Smooth muscle cell (in vitro differentiated cells): ENCODE measurements around the gene C17orf107. TPM values are rescaled to one million over a fixed set of nuclear protein-coding genes. Genes with fewer than 3 reads are reported as not detected.

Experiments used
- DNase-seq: peaks from one replicate; lab custom pipeline; 2025; ENCODE audit not compliant: unreplicated experiment; lab: John Stamatoyannopoulos, UW
- H2AFZ ChIP-seq: fragments of 200-600 bp; sonication (generic); 2 replicates; pipeline ENCODE4 v1.6.0; 2016; ENCODE audit warnings: antibody characterized with exemption, low read depth, mild to moderate bottlenecking
- H3F3A ChIP-seq: fragments of 200-600 bp; sonication (generic); 2 replicates; pipeline ENCODE4 v1.6.0; 2017; ENCODE audit warnings: antibody characterized with exemption, low read depth
- H3K27ac ChIP-seq: fragments of 200-600 bp; sonication (generic); 2 replicates; pipeline ENCODE4 v1.5.1; 2016; ENCODE audit warnings: low read depth, mild to moderate bottlenecking
- H3K27me3 ChIP-seq: fragments of 200-600 bp; sonication (generic); 2 replicates; pipeline ENCODE4 v1.6.1; 2016; ENCODE audit warnings: low read depth, mild to moderate bottlenecking
- H3K36me3 ChIP-seq: fragments of 200-600 bp; sonication (generic); 2 replicates; pipeline ENCODE4 v1.5.1; 2016; ENCODE audit warnings: low read depth
- H3K4me1 ChIP-seq: fragments of 200-600 bp; sonication (generic); 2 replicates; pipeline ENCODE4 v1.5.1; 2016; ENCODE audit warnings: low read depth
- H3K4me2 ChIP-seq: fragments of 200-600 bp; sonication (generic); 2 replicates; pipeline ENCODE4 v1.6.0; 2016; ENCODE audit warnings: mild to moderate bottlenecking
- H3K4me3 ChIP-seq: fragments of 200-600 bp; sonication (generic); 2 replicates; pipeline ENCODE4 v1.5.1; 2016; ENCODE audit warnings: mild to moderate bottlenecking
- H3K79me2 ChIP-seq: fragments of 200-600 bp; sonication (generic); 2 replicates; pipeline ENCODE4 v1.6.0; 2016; ENCODE audit warnings: low read depth, mild to moderate bottlenecking
- H3K9ac ChIP-seq: fragments of 200-600 bp; sonication (generic); 2 replicates; pipeline ENCODE4 v1.6.0; 2016; ENCODE audit warnings: low read depth
- H3K9me3 ChIP-seq: fragments of 200-600 bp; sonication (generic); replicated peaks from 2 replicates; pipeline ENCODE4 v1.5.1; 2016; ENCODE audit warnings: low read depth
- H4K20me1 ChIP-seq: fragments of 200-600 bp; sonication (generic); 2 replicates; pipeline ENCODE4 v1.6.0; 2016; ENCODE audit warnings: low read depth
- CTCF ChIP-seq: fragments of 200-600 bp; sonication (generic); IDR thresholded peaks from 2 replicates; pipeline ENCODE4 v1.5.1; 2017; ENCODE audit warnings: borderline replicate concordance, mild to moderate bottlenecking, antibody characterized with exemption; ENCODE audit not compliant: insufficient read depth, poor library complexity, severe bottlenecking
- WGBS: methylation state at CpG from one replicate; pipeline ENCODE4 v1.1.7; 2016; ENCODE audit warnings: low lambda C conversion rate; 5-methylcytosine and 5-hydroxymethylcytosine counted together
- polyA plus RNA-seq: library from polyadenylated mRNA; unstranded; fragments of >200 nt; fragmentation: Nextera tagmentation; extraction: Ambion mirVana; gene quantifications from 2 replicates; pipeline ENCODE4 v1.2.1, GENCODE V29; 2016
- total RNA-seq: library from RNA; depleted of rRNA; stranded (reverse); fragments of >200 nt; gene quantifications from 2 replicates; pipeline ENCODE4 v1.2.3, GENCODE V29; 2014

The C17orf107 gene
- total and polyA plus RNA-seq, 2 experiments from 2014 or later: 5.0 to 10.7 TPM

DNA sequence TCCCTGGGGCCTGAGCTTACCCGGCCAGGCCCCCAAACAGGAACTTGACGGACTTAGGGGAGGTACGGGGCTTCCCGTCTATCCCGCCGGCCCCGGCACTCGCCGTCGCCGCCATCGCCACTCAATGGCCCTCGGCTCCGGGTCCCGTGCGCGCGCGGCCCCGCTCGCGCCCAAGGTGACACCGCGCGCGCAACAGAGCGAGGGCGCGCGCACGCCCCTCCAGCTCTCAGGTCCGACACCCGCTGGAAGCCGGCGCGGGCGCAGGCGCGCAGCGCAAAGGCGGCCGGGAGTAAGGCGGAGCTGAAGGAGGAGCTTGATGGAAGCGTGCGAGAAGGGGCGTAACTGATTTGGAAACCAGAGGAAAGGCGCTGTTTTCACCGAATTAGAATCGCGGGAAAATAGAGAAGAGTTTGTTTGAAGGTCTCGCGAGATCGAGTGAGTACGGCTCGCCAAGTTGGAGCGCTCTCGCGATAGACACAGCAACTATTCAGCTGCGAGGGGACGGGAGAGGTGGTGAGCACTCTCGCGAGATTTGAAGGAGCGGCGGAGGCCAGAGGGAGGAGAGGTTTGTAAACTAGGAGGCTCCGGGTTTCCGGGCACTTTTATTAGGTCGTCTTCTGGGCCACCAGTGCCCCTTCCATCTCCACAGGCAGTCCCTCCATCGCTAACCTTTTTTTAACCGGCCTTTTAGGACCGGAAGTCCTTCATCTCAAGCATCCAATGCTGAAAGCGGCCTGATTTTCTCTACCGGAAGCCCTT is 40.6 kb downstream of the C17orf107 start, which contains the start of the genes RNF167 and SLC25A11:
Gene RNF167, plus strand, starts transcription at position 473 of the 759 bp plus-strand sequence. CDS start 642 bp downstream, outside the sequence.
Gene SLC25A11, minus strand, starts transcription at position 251 of the 759 bp plus-strand sequence. Its CDS starts 136 bp downstream, at position 115.
- Histone ChIP-seq H3K9me3 (no peaks in the 10 kb centered on the region), H4K20me1 (peaks cover 13% of the 10 kb centered on the region), H3K9ac (peak within 1 kb of the TSS; percentile 95), H3K27me3 (no peaks in the 10 kb centered on the region), H3K36me3 (no peaks in the 10 kb centered on the region), H3K27ac (peak within 1 kb of the TSS; percentile 92), H3K4me2 (peak within 1 kb of the TSS; percentile 95), H3F3A (peaks cover 25% of the 10 kb centered on the region), H3K4me1 (peaks cover 12% of the 10 kb centered on the region), H3K79me2 (peaks cover 48% of the 10 kb centered on the region), H3K4me3 (peak within 1 kb of the TSS; percentile 77), H2AFZ (peak within 1 kb of the TSS; percentile 71)
- TF ChIP-seq CTCF: no peak
- peak; percentile 77 for DNase-seq
- WGBS: under 1% methylated on average over 72 of the region's 72 CpGs

- Histone ChIP-seq H3K27ac (peak overlapping the region; percentile 92), H3K4me2 (peak overlapping the region; percentile 95), H2AFZ (peak overlapping the region; percentile 71), H3K27me3 (no peaks in the 10 kb centered on the region), H3K4me1 (peaks cover 12% of the 10 kb centered on the region), H3K4me3 (peak overlapping the region; percentile 77), H3K36me3 (no peaks in the 10 kb centered on the region), H3F3A (peaks cover 25% of the 10 kb centered on the region), H4K20me1 (peaks cover 20% of the 10 kb centered on the region), H3K79me2 (peaks cover 53% of the 10 kb centered on the region), H3K9me3 (no peaks in the 10 kb centered on the region), H3K9ac (peak overlapping the region; percentile 95)
- DNase-seq: no peak
- TF ChIP-seq CTCF: no peak
- WGBS: 3% methylated on average over 27 of the region's 29 CpGs
These were observed 41.4 kb downstream of the C17orf107 start for GRCh38 chr17:4940555-4941318.

DNA sequence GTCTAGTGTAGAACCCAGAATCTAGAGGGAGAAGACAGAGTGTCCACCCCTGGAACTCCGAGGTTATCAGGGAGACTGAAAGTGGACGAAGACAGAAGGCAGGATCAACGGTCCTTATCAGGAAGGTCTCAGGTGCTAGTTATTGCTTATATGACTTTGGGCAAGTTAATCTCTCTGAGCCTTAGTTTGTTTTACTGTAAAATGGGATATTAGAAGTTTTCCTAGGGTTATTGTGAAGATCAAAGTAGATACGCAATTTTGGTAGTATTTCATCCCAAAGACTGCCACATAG is 41.9 kb downstream of the C17orf107 start:
- no peak for DNase-seq
- peak overlapping the region; percentile 95 for H3K4me2 ChIP-seq
- H3K4me1 ChIP-seq: peaks cover 16% of the 10 kb centered on the region
- peak overlapping the region; percentile 92 for H3K27ac ChIP-seq
- TF ChIP-seq CTCF: no peak
- H4K20me1 ChIP-seq: peaks cover 26% of the 10 kb centered on the region
- H3K79me2 ChIP-seq: peaks cover 58% of the 10 kb centered on the region
- H3F3A ChIP-seq: peaks cover 29% of the 10 kb centered on the region
- no peak overlapping the region for H2AFZ ChIP-seq
- H3K27me3 ChIP-seq: no peaks in the 10 kb centered on the region
- WGBS: 81% methylated on average over 4 of the region's 4 CpGs
- no peaks in the 10 kb centered on the region for H3K36me3 ChIP-seq
- peak overlapping the region; percentile 95 for H3K9ac ChIP-seq
- peak overlapping the region; percentile 77 for H3K4me3 ChIP-seq
- no peaks in the 10 kb centered on the region for H3K9me3 ChIP-seq
